ENCODE results near the gene ZSCAN22.
"Not testable (repeated sequence)": the region's sequence is repeated elsewhere in the genome, so short reads cannot be mapped to it uniquely, and the experiment has no call there.

ZSCAN22 gene

GRCh38 chr19:58326914-58327726 lies at the start of gene ZSCAN22:
Gene ZSCAN22, plus strand, starts transcription at chr19:58326994. Its CDS starts 7,809 bp downstream, at chr19:58334803.
- DNase-seq = peak; percentile 88 to 93

DNA sequence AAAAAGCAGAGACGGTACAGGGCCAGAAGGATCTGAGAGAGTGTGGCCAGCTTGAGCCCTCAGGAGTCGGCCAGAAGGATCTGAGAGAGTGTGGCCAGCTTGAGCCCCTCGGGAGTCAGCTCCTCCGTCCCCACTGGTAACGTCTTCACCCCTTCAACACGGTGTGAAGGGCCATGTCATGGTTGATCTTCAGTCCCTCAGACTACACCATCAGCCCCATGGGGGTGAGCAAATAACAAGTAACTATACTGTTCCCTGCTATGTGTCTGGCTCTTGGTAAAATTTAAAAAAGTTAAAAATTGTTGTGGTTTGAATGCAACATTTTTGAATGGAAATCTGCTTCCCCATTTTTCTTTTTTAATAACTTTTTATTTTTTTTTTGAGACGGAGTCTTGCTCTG lies 49.6 kb upstream of the ZSCAN22 start:
- DNase-seq = no peak

DNA sequence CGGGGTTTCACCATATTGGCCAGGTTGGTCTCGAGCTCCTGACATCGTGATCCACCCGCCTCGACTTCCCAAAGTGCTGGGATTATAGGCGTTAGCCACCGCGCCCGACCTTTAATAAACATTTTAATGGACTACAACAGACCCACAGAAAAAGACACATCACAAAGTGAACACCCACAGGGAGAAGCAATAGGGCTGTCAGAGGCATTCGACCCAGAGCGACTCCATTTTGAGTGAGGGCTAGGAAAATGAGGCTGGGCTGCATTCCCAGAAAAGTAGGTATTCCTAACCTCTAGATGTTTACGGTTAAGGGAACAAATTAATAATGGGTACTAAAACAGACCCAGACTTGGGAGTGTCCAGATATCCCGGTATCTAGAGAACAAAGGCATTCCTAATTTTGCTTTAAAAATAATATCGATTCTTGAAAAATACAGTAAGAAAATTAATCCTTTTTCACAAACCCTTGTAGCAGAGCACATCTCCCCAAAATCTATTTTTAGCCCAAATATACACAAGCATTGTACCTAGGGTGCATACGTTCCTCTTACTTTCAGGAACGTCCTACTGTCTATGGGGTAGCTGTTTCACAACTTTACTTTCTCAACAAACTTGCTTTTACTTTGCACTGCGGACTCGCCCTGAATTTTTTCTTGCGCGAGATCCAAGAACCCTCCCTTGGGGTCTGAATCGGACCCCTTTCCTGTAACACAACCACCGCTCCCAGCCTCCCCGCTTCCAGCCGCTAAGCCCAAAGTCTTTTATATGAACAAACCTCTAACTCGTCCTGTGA lies 48.9 kb upstream of the ZSCAN22 start:
- DNase-seq = peak; percentile 58 to 72

GRCh38 chr19:58278541-58279041 lies 48.2 kb upstream of the ZSCAN22 start, which contains the start of gene ZNF8:
Gene ZNF8, plus strand, starts transcription at chr19:58278955. Its CDS starts 127 bp downstream, at chr19:58279082.
- peak; percentile 93 for DNase-seq

DNA sequence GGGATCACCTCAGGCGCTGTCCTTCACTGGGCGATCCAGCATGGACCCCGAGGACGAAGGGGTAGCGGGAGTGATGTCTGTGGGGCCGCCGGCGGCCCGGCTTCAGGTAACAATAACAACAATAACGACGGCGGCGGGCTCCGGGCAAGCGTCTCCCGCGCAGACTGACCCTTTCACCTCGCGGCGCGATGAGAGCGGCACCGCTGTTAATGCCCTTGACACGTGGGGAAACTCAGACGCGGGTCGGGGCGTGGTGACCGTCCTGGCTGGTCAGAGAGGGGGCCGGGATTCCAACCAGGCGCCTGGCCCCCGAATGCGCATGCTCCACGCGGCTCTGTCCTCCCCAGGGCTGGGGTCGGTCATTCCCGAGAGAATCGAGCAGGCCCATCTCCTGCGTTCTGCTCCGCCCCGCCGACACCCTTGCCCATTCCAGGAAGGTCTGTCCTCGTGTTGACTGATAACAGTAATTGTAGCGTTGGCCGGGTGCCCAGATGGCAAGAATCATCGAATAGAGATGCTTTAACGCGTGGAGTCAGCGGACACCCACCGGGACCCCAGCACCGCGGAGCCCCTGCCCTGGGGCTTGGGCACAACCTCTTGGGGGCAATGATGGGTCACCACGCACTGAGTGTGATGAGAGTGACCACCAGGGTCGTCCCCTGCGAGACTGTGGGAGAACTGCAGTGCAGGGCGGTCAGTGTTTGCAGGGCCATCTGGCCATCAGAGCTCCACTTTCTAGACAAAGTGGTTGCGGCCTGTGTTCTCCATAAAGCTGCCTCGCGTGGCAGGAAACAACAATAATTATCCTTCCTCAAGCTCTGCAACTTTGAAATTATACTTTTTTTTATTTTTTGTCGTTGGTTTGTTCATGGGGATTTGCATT lies 47.5 kb upstream of the ZSCAN22 start:
- peak in 1 of 2 experiments; percentile 3 for DNase-seq

GRCh38 chr19:58279925-58280316 lies 46.9 kb upstream of the ZSCAN22 start:
- DNase-seq = no peak

- no peak for DNase-seq
Measured at GRCh38 chr19:58284199-58284598, 42.6 kb upstream of the ZSCAN22 start.

DNA sequence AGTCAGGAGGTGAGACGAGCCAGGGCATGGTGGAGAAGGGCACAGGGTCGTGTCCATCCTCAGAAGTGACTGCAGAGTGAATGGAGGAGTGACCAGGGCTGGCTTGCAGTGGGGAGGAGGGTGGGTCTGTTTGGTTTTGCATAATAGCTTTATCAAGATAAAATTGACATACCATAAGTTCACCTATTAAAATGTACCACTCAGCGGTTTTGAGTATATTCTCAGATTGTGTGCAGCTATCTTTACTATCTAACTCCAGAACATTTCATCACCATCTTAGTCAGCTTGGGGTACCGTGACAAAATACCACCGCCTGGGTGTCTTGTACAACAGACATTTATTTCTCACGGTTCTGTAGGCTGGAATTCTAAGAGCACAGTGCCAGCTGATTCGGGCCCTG lies 34.9 kb upstream of the ZSCAN22 start:
- no peak for DNase-seq

DNA sequence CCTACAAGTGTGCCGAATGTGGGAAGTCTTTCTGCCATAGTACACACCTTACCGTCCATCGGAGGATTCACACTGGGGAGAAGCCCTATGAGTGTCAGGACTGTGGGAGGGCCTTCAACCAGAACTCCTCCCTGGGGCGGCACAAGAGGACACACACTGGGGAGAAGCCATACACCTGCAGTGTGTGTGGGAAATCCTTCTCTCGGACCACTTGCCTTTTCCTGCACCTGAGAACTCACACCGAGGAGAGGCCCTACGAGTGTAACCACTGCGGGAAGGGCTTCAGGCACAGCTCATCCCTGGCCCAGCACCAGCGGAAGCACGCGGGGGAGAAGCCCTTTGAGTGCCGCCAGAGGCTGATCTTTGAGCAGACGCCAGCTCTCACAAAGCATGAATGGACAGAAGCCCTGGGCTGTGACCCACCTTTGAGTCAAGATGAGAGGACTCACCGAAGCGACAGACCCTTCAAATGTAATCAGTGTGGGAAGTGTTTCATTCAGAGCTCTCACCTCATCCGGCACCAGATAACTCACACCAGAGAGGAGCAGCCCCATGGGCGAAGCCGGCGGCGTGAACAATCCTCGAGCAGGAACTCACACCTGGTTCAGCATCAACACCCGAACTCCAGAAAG lies 31.9 kb upstream of the ZSCAN22 start:
- DNase-seq = no peak

- DNase-seq = no peak
Measured at GRCh38 chr19:58296104-58296503, 30.7 kb upstream of the ZSCAN22 start.

GRCh38 chr19:58300620-58301019 lies 26.2 kb upstream of the ZSCAN22 start:
- no peak for DNase-seq

DNA sequence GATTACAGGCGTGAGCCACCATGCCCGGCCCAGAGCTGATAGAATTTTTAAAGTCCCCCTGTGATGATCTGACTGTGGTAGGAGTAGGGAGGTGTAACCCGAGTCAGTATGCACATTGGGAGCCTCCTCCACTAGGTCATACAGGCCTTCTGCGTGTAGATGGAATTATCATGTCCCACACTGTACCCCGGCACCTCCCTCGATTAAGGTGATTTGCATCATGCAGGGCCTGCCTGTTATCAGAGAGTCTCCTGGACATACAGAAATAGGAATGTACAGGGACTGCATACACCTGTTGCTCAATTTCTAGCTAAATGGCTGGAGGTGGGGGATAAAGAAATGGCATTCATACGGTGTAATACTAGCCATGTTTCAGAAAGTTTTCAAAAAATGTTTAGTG lies 22.5 kb upstream of the ZSCAN22 start:
- DNase-seq = no peak

DNA sequence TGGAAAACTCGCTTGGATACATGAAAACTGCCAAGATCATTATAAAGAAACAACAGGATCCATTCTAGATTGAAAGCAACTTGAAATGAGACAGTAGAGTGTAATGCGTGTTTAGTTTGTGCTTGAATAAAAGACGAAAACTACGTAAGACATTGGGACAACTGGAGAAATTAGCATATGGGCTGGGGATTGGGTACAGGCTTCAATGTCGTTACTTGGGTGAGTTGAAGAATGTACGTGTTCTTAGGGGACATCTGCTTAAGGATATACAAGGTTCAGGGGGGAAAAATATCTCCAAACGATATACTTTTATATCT lies 22.1 kb upstream of the ZSCAN22 start:
- DNase-seq = no peak

DNA sequence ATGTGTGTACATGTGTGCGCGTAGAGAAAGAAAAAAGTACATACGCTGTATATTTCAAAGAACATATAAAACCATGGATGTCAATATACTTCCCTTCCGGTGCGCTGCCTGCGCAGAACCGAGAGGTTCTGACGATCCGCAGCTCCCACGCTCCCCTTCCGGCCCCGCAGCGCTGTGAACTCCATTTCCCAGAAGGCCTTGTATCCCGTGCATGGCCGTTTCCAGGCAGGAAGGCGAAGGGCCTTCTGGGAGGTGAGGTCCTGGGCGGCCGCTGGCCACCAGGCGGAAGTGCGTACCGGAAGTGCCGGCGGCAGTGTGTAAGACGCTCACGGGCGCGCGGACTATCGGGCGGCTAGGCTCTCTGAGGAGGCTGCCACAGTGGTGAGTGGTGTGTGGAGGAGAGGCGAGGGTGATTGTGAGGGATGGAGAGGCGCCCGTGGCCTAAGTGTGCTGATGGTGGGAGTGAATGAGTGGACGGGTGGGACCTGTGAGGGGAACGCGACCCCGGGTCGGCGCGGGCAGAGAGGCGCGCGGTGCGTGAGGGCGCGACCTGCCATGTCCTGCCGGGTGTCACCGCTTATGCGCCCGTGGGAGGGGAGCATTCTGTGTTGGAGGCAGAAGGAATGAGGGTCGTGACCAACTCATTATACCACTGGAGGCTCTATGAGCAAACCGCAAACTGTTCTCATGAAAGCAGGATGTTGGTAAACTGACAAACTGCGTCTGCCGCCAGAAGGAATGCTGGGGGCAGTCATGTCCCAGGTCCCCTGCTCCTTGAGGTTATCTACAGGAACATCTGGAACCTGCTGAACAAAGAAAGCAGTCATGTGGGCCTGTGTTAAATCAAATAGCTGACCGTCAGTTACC lies 21.5 kb upstream of the ZSCAN22 start, which contains the start of gene ERVK3-1:
Gene ERVK3-1, plus strand, starts transcription at position 313 of the 867 bp plus-strand sequence. CDS start 6,792 bp downstream, outside the sequence.
- peak; percentile 91 to 96 for DNase-seq

- no peak for DNase-seq
Measured at GRCh38 chr19:58305932-58306323, 20.9 kb upstream of the ZSCAN22 start.

GRCh38 chr19:58307736-58308135 lies 19.1 kb upstream of the ZSCAN22 start:
- no peak for DNase-seq

DNA sequence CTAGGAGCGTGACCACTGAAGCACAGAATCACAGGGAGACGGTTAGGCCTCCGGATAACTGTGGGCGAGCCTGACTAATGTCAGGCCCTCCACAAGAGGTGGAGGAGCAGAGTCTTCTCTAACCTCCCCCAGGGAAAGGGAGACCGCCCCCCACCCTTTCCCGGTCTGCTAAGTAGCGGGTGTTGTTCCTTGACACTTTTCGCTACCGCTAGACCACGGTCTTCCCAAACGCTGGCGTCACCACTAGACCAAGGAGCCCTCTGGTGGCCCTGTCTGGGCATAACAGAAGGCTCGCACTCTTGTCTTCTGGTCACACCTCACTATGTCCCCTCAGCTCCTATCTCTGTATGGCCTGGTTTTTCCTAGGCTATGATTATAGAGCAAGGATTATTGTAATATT lies 16.1 kb upstream of the ZSCAN22 start:
- not testable (repeated sequence) for DNase-seq

- DNase-seq = no peak
Measured at GRCh38 chr19:58311345-58311865, 15.4 kb upstream of the ZSCAN22 start.

GRCh38 chr19:58315580-58315979 lies 11.2 kb upstream of the ZSCAN22 start:
- DNase-seq = no peak

GRCh38 chr19:58317476-58318072 lies 9.2 kb upstream of the ZSCAN22 start:
- DNase-seq = peak; percentile 11 to 13

DNA sequence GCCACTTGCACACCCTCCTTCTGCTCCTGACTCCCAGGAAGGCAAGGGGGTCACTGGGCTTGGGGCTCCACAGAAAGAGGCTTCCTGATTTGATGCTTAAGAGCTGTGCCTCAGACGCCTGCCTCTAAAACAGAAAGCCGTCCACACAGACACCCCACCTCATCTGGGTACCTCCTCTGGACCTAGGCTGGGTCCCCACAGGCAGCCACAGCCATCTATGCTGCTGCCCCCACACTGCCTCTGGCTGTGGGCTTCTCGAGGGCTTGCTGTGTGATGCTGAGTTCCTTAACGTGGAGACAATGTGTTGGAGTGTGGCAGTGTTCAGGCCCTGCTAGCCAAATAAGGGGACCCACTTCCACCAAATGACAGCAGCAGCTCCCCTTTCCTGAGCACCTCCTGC lies 8.5 kb upstream of the ZSCAN22 start:
- no peak for DNase-seq
